G401.6 (cell line): Measurements from ENCODE around the gene NCLN.
A peak's percentile ranks its signal among the peaks of the same experiment; 100 is the strongest.
"Not testable (repeated sequence)": the region's sequence is repeated elsewhere in the genome, so short reads cannot be mapped to it uniquely, and the experiment has no call there.

Experiments
- FAIRE-seq: peaks from 2 replicates; lab custom pipeline; 2012; peaks lifted over from hg19 to GRCh38; lab: Jason Lieb, UNC

NCLN gene, protein sequence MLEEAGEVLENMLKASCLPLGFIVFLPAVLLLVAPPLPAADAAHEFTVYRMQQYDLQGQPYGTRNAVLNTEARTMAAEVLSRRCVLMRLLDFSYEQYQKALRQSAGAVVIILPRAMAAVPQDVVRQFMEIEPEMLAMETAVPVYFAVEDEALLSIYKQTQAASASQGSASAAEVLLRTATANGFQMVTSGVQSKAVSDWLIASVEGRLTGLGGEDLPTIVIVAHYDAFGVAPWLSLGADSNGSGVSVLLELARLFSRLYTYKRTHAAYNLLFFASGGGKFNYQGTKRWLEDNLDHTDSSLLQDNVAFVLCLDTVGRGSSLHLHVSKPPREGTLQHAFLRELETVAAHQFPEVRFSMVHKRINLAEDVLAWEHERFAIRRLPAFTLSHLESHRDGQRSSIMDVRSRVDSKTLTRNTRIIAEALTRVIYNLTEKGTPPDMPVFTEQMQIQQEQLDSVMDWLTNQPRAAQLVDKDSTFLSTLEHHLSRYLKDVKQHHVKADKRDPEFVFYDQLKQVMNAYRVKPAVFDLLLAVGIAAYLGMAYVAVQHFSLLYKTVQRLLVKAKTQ

DNA sequence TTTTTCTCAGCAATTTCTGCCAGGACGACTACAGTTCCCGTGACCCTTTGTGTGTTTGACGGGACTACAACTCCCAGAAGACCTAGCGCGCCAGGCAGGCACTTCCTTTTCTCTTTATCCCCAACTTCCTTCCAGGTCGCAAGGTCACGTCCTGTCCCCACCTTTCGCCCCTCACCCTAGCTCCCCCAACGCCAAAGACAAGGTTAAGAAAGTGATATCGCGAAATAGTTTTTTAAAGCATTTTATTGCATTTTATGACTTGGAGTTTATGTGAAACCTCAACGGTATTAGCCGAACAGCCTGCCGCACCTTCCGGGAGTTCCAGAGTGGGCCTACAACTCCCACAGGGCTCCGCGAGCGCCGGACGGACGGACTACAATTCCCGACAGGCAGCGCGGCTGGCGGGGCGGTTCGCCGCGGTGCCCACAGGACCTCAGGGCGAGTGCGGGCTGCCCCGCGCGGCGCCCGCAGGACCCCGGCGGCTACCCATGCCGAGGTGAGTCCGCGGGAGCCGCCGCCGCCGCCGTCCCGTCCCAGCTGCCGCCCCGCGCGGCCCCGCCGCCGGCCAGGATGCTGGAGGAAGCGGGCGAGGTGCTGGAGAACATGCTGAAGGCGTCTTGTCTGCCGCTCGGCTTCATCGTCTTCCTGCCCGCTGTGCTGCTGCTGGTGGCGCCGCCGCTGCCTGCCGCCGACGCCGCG, at the start of gene NCLN:
TSS of gene NCLN (plus strand) at position 470 of the 699 bp plus-strand sequence. CDS start at position 571, 101 bp downstream.
- peak; percentile 79 for FAIRE-seq

DNA sequence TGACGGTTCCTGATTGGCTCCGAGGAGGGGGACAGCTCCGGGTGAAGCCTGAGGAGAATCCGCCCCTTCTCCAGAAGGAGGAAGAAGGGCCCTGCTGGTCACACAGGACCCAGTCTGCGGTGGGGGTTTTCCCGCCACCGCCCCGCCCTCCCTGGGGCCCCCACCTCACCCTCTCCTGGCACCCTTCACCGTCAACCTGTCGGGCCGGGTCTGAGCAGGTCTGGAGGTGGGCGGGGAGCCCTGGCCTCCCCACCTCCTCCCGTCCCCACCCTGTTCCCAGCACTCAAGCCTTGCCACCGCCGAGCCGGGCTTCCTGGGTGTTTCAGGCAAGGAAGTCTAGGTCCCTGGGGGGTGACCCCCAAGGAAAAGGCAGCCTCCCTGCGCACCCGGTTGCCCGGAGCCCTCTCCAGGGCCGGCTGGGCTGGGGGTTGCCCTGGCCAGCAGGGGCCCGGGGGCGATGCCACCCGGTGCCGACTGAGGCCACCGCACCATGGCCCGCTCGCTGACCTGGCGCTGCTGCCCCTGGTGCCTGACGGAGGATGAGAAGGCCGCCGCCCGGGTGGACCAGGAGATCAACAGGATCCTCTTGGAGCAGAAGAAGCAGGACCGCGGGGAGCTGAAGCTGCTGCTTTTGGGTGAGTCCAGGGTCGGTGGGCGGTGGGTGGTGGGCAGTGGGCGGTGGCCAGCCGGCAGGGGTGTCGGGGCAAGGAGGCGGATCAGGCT, 49.6 kb upstream of the NCLN start, which contains the start of gene GNA15:
TSS of gene GNA15 (plus strand) at position 73 of the 723 bp plus-strand sequence. CDS start at position 491, 418 bp downstream.
- FAIRE-seq: no peak

DNA sequence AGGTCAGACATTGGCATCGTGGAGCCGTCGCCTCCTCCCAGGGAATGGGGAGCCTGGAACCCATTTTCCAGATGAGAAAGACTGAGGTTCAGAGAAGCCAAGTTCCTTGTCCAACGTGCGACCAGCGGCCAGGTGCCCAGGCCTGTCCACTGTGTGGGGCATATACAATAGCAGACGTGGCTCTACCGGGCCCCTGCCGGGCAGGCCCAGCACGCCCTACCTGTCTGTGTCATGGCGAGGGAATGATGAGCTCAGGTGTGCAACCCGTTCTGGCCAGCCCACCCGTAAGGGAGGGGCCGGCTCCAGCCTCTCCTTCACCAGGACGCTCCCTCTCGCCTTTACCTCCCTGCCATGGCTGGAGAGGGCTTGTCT, 49.1 kb upstream of the NCLN start:
- FAIRE-seq: no peak

DNA sequence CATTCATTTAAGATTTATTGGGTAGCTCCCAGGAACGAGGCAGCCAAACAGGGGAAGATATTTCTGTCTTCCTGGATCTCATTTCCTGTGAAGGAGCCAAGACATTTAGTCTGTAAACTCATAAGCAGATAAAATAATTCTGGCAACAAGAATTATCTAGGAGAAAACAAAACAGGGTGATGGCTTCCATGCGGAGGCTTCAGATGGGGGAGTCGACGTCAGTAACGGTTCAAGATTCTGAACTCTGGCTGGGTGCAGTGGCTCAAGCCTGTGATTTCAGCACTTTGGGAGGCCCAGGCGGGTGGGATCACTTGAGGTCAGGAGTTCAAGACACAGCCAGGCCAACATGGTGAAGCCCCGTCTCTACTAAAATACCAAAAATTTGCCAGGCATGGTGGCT, 48.6 kb upstream of the NCLN start:
- FAIRE-seq: no peak

DNA sequence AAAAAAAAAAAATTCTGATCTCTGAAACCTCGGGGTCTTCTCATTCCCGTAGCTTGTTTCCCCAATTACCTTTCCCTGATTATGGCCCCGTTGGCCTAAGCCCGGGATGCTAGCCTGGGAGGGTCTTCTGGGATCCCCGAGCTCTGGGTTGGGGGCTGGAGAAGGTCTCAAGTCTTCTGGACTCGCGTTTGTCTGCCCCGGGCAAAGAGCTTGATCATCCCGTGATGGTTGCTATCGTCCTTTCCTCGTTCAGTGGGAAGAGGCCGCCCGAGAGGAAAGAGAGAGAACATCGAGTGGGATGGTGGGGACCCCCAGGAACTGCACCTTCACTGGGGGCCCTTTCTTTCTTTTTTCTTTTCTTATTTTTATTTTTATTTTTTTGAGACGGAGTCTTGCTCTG, 47.5 kb upstream of the NCLN start:
- FAIRE-seq: no peak

DNA sequence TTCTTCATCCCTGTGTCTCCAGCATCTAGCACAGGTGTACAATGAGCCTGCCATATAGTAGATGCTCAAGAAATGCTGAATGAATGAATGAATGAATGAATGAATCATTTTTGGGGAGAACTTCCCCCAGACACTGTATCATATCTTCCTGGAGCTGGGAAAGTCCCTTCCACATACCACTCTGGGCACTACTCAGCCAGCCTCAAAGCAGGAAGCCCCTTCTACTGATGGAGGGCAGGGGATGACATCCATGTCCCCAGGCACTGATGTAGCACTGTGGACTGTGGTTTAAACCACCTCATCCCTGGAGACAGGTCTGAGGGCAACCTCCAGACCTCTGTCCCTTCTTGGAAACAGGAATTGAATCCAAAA, 45.1 kb upstream of the NCLN start:
- no peak for FAIRE-seq

DNA sequence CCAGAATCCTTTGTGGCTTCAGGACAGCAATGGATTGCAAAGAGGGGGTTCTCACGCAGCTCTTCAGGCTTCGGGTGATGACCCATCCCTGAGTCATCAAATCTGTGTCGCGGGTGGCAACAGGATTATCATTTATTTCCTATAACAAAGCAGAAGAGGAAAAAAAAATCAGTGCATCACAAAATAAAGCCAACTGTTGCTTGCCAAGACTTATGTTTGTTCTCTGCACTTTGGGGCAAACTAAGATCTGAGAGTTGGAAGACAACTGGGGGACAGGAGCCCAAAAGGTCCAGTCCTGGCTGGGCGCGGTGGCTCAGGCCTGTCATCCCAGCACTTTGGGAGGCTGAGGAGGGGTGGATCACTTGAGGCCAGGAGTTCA, 43.4 kb upstream of the NCLN start:
- FAIRE-seq: no peak

DNA sequence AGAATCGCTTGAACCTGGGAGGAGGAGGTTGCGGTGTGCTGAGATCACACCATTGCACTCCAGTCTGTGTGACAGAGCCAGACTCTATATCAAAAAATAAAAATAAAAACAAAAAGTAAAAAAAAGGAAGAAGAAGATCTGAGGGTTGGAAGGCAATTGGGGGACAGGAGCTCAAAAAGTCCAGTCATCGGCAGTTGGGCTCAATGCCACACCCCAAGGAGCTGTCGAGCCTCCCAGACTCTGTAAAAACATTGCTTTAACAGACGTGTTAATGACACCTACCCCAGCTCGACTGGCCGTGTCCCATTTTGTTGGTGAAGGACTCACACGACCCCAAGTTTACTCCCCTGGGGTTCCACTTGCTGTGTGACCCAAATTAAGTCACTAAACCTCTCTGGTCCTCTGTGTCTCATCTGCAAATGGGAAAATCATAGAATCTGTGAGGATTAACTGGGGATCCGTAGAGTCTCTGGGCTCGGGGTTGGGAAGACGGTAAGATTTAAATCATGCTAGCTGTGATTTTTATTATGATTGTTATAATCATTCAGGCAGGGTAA, 42.9 kb upstream of the NCLN start:
- FAIRE-seq: no peak

DNA sequence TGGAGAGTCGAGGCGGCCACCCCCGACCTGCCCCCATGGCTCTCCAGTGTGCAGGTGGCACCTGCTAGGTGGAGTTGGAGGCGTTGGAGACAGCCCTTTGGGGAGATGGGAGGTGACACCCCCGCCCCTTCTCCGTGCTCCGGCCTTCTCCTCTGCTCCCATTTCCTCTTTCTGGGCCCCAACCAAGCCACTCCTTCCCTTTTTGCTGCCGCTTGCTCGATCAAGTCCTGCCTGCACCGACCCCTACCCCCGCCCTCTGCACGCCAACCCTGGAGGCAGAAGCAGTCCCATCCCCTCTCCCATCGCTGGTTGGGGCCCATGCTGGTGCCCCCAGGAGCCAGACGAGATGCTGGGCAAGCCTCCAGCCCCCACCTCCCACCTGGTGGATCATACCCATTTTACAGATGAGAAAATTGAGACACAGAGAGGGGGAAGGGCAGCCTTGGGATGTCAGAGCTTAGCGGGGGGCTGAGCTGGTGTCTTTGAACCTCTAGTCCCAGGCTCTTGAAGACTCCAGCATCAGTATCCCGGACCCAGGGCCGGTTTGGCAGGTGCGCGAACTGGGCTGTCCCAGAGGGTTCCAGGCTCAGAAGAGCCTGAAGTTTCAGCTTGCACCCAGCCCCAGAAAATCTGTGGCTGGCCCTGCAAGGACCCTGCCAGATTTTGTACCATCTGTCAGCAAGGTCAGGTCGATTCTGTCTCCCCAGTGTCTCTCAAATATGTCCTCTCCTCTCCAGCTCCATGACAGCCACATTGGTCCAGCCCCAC, 39.6 kb upstream of the NCLN start:
- no peak for FAIRE-seq

DNA sequence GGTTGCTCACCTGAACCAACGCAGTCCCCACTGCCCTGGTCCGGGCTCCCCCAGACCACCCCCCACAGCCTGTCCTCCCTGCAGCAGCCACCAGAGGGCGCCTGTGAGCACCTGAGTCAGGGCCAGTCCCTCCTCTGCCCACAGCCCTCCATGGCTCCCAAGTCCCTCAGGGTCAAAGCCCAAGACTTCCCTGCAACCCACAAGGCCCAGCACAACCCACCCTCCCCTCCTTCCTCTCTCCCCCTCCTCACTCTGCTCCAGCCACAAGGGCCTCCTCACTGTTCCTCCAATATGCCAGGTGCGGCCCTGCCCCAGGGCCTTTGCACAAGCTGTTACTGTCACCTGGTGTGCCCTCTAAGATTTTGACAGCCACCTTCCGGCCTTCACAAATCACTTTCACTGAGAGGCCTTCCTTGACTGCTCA, 39.0 kb upstream of the NCLN start:
- FAIRE-seq: no peak

DNA sequence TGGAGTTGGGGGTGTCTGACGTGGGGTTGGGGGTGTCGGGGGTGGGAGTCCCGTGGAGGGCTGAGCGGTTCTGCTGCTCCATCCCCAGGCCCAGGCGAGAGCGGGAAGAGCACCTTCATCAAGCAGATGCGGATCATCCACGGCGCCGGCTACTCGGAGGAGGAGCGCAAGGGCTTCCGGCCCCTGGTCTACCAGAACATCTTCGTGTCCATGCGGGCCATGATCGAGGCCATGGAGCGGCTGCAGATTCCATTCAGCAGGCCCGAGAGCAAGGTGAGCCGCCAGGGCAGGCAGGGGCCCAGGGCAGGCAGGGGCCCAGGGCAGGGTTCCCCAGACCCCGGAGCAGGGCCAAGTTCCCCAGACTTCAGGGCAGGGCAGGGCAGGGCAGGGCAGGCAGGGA, 37.2 kb upstream of the NCLN start:
- FAIRE-seq: no peak

DNA sequence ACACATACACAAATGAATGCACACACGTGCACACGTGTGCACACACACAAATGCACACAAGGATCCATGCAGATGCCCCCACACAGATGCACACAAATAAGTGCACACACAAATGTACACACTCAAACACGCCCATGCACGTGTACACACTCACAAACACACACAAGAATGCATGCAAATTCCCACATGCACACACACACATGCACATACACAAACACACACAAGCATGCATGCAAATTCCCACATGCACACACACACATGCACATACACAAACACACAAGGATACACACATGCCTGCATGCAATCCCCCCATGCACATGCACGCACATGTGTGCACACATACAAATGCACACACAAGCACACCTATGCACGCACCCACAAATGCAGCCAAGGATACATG, 36.6 kb upstream of the NCLN start:
- FAIRE-seq: no peak

DNA sequence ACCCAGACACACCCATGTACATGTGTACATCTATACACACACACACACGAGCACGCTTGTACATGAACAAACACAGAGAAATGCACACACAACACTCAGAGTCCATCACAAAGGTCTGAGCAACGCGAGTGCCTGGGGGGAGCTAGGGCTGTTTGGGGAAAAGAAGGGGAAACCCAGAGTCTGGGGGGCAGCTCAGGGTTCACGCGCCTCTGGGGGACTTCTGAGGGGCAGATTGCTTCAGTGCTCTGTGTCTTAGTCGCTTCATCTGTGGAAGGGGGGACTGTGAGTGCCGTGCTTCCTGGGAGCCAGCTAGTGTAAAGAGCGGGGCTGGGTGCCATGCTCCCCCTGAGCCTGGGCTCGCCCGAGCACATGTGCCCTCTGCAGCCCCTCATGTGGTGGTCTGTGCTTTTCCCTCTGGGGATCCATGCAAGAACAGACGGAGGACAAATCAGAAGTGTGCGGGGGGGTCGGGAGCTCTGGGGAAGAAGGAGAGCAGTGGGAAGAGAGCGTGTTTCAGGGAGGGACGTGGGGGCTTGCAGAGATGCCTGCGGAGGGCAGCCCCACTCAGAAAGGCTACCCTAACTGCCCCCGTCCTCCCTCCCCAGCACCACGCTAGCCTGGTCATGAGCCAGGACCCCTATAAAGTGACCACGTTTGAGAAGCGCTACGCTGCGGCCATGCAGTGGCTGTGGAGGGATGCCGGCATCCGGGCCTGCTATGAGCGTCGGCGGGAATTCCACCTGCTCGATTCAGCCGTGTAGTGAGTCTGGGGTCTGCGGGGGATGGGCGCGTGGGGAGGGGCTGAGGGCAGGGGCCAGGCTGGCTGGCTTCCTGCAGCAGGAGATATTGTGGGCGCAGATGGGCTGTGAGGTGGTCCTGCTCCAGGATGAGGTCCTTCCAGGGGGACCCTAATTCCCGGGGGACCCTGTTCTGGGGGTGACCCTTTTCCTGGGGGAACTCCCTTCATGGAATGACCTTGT, 35.9 kb upstream of the NCLN start:
- no peak for FAIRE-seq

DNA sequence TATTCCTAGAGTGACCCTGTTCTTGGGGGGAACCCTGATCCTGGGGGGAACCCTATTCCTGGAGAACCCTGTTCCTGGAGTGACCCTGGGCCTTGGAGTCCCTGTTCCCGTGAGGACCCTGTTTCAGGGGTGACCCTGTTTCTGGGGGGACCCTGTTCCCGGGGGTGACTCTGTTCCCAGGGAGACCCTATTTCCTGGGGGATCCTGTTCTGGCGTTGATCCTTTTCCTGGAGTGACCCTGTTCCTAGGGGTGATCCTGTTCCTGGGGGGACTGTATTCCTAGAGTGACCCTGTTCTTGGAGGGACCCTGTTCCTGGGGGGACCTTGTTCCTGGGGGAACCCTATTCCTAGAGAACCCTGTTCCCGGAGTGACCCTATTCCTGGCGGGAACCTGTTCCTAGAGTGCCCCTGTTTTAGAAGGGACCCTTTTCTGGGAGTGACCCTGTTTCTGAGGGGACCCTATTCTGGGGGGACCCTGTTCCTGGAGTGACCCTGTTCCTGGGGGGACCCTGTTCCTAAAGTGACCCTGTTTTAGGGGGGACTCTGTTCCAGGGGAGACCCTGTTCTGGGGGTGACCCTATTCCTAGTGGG, 34.9 kb upstream of the NCLN start:
- no peak for FAIRE-seq

DNA sequence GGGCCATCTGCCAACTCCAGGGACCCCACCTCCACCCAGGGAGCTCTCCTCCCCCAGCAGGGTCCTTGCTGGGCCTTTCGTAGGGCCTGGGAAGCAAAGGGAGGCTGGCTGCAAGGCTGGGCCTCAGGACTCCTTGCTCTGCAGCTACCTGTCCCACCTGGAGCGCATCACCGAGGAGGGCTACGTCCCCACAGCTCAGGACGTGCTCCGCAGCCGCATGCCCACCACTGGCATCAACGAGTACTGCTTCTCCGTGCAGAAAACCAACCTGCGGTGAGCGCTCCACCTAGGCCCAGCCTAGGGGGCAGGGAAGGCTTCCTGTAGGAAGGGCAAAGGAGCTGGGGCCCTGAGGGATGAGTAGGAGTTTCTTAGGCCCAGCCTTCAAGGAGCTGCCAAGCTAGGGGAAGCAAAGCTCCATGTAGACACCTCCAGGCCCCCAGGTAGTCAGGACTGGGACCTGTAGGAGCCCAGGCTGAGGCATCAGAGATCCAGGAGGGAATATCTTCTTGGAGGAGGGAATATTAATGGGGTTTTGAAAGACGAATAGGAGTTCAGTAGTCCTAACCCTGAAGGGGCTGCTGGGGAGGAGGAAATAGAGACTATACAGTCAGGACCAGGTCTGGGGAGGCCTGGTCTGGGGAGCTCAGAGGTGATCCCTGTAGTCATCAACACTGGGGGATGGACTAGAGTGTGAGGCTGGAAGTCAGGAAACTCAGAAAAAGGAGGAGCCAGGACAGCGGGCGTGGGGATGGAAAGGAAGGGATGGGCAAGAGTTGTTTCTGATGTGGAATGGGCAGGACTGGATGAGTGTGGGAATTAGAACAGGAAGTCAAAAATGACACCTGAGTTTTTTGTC, 33.9 kb upstream of the NCLN start:
- no peak for FAIRE-seq

DNA sequence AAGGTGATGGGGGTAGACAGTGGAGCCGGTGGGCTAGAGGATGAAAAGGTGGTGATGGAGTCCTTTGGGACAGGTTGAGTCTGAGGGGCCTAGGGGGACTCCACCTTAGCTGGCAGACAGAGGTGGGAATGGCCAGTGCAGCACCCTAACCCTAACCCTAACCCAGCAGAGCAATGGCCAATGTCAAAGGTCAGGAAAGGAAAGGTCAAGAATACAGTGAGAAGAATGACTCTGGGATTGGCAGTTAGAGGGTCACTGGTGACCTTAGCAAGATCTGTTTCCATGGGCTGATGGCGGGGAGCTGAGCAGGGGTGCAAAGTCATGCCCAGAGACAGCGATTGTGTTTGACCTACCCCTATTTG, 33.3 kb upstream of the NCLN start:
- FAIRE-seq: no peak

DNA sequence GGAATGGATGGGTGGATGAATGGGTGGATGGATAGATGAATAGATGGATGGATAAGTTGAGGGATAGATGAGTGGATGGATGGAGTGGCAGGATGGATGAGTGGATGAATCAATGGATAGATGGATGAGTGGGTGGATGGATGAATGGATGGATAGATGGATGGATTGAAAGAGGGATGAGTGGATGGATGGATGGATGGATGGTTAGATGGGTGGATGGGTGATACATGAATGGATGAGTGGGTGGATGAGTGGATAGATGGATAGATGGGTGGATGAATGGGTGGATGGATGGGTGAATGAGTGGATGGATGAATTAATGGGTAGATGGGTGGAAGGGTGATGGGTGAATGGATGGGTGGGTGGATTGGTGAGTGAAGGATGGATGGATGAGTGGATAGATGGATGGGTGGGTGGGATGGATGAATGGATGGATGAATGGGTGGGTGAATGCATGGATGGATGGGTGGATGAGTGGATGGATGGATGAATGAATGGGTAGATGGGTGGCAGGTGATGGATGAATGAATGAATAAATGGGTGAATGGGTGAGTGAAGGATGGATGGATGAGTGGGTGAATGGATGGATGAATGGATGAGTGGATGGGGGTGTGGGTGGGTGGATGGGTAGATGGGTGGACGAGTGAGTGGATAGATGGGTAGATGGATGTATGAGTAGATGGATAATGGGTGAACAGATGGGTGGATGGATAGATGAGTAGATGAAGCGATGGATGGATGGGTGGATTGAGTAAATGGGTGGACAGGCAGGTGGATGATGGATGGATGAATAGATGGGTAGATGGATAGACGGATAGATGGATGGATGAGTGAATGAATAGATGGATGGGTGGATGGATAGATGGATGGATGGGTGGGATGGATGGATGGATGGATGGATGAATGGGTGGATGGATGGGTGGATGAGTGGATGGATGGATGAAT, 32.2 kb upstream of the NCLN start:
- no peak for FAIRE-seq

DNA sequence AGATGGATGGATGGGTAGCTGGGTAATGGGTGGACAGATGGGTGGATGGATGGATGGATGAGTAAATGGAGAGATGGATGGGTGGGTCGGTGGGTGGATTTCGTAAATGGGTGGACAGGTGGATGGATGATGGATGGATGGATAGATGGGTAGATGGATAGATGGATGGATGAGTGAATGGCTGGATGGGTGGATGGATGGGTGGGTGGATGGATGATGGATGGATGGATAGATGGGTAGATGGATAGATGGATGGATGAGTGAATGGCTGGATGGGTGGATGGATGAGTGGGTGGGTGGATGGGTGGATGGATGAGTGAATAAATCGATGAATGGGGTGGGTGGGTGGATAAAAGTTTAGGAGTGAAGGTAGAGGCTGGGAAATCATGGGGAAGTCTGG, 31.3 kb upstream of the NCLN start:
- FAIRE-seq: not testable (repeated sequence)
